HG03575 (cell line): ENCODE results near the gene FRMD1.

Experiments used
- ATAC-seq: cut with Tn5 transposase; IDR thresholded peaks from one replicate; pipeline ENCODE4 v1.9.1; 2021; ENCODE audit not compliant: unreplicated experiment, insufficient number of reproducible peaks, low FRiP score; ENCODE audit errors: extremely low read depth

FRMD1 gene

DNA sequence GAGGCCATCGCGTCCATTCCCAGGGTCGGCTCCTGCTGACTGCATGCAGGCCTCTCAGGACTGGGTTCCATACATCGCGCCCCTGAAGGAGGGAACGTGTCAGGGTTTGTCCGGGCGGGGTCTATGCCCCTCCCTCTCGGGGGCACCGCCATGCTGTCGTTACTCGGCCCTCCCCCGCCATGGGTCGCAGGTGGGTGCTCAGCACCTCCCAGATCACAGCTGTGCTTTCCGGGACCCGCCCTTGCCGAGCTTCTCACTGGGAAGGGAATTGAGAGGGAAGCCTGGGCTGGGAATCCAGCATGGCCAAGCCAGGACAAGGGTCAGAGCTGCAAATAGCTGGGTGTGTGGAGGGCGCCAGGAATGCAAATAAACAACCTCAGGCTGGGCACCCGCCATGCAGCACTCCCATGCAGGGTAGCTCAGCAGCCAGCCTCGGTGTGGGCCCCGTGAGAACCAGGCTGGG lies at the start of gene FRMD1:
Gene FRMD1 (minus strand): TSS at position 270 of the 463 bp plus-strand sequence. CDS start 118 bp downstream, at position 152.
- ATAC-seq: no peak

DNA sequence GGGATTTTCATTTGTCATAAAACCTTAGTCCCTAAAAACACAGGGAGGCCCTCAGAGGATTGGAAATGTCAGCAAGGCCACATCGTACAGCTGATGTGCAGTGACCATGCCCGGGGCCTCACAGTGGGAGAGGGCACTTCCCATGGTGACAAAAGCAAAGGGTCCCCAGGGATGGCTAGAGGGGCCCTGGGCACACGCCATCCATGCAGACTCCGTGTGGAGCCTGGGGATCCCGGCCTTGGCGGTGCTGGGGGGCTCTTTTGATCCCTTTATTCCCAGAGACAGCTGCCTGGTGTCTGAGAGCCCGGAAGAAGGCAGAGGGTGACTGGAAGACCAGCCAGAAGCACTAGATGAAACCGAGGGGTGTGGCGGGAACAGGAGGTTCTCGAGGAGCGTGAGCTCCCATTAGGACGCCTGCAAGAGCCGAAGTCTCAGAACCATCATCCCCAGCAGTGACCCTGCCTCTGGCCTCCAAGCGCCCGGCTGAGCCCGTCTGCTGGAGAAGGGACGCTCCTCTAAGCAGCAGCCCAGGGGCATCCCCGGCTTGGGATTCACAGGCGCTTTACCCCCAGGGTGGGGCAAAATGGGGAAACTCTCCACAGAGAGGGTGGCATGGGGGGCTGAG lies 49.1 kb upstream of the FRMD1 start:
- no peak for ATAC-seq

DNA sequence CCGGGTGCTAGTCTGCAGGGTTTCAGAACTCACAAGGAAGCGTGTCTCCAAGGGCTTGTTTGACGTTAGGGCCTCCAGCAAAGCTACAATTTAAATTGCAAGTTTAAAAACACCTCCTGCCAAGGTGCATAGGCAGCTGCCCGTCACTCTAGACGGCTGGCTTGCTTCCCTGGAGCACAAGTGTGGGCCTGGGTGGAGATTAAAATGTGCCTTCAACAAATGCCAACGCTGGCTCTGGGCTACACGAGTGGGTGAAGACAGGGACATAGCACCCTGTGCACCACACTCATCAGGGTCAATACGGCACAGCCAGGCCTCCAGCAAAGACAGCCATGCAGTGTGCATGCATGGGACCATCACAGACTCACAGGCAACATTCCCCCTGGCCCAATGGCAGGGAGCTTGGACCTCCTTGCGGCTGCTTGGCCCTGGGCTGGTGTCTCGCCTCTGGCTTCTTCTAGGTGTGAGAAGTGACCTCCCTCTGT lies 48.4 kb upstream of the FRMD1 start:
- no peak for ATAC-seq

DNA sequence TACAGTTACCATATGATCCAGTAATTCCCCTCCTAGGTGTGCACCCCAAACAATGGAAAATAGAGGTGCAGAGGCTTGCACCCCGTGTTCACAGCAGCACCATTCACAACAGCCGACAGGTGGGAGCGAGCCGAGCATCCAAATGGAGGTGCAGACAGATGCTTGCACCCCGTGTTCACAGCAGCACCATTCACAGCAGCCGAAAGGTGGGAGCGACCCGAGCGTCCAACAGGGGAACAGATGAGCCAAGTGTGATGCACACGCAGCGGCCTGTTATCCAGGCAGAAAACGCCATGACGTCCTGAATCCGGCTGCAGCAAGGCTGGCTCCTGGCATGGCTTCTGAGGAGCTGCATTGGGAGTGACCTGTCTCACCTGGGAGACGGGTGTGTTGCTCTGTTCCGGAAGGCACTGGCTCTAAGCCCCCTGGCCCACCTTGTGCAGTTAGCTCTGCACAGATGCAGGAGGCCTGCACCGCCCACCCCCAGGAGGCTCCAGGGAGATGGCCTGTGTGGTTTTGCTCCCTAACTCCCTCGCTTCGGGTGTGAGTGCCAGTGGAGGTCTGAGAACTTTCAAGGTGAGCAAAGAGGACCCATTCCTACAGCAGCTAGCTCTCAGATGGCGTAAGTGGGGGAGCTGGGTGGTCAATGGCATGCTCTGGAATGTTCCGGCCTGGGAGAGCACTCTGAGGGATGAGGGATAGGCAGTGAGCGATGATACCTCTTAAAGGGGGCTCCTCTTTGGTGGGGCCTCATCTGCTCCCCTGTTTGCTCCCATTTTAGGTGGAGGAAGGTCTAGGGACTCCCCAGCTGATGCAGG lies 47.8 kb upstream of the FRMD1 start:
- no peak for ATAC-seq

DNA sequence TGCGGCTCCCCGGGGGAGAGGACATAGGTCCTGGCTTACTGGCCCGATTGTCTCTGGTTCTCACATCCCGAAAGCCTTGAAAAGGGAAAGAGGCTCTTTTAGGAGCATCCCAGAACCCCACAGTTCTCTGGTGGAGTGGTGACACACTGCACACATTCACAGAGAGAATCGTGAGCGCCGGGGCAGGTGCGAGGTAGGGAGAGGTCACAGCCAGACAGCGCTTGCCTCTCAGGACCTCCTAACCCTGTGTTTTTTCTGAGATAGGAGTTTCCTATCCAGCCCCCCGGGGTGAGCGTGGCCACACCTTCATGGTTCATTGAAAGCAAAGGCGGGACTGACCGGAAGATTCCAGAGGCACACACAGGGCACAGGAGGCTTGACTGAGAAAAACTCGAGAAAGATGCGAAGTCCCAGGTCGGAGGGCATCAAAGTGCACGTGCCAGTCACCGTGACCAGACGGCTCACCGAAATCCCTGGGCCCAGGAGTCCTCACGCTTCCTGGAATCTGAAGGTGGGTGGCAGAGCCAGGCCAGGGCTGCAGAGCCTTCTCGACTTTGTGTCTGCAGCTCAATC lies 46.5 kb upstream of the FRMD1 start:
- no peak for ATAC-seq

DNA sequence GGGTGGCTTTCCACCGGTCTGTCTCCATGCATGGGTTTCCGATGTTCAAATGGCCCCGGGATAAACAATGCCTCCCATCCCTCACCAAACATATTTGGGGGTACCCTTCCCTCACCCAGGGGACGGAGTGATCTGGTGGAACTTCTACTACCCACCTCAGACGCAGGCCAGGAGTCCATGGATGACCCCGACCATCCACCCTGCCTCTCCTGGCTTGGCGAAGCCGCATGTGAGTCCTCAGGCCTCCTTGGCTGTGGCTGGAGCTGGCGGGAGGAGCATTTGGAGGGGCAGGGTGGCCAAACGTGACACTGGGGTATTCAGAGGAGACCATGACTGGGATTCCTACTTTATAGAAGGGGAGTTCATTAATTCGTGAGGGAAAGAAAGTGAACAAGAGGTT lies 45.9 kb upstream of the FRMD1 start:
- no peak for ATAC-seq

DNA sequence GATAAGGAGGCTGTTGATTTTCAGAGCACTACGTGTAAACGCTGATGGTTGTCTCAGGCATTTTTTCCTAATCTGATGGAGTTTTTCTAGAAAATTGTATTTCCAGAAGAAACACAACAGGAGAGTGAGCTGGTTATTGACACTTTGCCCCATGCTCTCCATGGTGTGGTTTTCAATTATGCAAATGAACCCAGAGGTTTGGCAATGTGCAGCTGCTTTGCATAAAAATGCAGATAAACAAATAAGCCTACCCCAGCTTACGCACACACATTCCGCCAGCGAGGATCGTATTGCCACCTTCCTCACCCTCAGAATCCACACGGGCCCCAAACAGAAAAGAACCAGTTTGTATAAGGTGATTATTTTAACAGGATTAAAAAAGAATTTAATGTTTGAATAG lies 45.1 kb upstream of the FRMD1 start:
- ATAC-seq: no peak

DNA sequence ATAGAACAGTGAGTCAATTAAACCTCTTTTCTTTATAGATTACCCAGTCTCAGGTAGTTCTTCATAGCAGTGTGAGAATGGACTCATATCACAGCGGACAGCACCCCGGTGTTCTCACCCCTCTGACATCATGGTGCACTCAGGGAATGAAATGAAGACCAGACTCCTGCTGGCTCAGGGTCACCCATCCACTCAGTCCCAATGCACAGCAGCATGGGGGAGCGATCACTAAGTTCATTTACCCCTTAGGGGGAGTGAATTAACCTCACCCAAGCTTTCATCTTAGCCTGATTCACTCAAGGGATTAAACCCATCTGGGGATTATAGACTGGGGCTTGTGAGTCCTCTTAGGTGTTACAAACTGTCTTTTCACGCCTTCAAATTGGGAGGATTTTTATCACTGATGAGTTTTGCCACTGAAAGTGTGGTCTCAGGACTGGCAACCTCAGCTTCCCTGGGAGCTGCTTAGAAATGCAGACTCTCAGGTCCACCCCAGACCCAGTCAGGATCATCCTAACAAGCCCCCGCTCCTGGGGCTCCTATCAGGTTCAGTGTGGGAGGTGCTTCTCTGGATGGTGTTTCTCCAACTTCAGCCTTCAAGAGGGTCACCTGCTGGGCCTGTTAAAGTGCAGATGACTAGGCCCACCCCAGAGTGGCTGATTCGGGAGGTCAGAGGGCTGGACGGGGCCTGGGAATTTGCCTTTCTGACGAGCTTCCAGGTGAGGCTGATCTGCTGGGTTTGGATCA lies 44.3 kb upstream of the FRMD1 start:
- no peak for ATAC-seq

DNA sequence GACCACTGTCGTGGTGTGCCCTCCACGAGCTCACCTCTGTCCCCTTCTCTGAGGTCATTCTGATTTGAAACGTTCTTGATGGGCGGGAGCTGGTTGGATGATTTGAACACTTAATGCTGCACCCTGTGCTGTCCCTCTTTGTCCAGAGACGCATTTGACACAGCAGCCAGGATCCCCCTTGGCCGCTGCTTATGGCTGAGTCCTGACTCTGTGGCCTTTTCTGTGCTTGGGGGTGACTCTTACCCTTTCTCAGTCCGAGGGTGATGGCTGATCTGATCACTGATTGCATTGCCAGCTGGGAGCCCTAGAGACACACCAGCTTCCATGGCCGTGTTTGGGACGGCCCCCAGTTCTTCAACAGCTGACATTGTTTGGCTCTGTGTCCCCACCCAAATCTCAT lies 43.5 kb upstream of the FRMD1 start:
- no peak for ATAC-seq

DNA sequence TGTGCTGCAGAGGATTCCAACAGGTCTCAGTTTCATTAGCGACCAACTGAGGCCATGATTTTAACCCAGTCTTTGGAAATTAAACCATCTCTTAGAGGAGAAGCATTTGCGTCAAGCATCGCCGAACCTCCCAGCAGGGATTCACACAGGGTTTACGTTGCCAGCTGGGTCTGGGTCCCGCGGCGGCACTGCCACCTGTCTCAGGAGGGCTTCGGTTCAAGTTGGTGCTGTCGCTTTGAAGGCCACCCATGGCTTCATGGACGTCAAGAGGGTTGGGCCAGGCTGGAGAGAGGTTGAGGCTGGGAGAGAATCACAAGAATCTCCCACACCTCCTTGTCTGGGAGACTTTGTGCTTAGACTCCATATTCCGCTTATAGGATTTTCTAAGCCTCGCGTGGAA lies 43.0 kb upstream of the FRMD1 start:
- no peak for ATAC-seq

DNA sequence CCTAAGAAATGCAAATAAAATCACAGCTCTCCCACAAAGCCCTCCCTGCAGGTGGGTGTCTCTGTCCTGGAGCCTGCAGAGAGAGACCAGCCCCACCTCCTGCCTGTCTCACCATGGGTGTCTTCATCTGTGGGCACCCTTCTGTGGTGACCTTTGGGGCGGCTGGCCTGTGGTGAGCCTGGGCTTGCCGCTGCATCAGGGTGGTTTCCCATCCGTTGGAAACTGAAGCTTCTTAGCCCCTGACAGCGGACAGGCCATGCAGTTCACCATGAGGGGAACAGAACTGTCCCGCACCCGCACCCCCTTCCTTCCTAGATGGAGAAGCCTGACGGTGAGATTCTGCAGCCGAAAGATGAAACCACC lies 42.3 kb upstream of the FRMD1 start:
- ATAC-seq: no peak

DNA sequence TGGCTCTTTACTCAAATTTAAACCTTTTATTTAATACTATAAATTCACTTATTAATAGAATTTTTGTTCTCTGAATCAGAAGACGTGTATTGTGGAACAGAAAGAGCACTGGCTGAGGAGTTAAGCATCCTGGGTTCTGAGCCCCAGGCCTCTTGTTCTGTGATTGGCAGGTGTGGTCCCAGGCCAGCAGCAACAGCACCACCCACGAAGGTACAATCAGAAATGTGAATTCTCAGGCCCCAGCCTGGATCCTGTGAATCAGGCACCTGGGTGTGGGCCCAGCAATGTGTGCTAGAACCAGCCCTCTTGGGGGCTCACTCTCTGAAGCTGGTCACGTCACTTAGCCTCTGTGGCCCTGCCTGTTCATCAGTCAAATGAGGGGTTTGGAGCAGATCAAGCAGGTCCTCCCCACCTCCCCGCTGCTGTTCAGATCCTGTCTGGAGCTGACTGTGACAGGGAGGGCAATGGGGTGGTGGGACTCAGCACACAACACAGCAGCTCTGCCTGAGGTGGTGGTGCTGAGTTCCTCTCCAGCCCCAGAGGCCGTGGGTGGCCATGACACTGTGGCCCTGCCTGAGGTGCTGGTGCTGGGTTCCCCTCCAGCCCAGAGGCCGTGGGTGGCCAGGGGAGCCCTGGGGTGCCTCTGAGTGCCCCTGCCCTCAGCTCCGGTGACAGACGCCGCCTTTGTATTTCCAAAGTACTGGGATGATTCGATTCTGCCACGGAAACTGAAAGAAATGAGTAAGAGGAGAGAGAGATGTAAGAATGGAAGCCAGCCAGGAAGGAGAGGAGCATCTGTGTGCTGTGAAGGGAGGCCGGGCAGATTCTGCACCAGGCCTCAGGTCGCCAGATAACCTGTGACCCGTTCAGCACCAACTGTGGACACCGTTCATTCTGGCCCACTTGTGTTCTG lies 41.6 kb upstream of the FRMD1 start:
- ATAC-seq: no peak

DNA sequence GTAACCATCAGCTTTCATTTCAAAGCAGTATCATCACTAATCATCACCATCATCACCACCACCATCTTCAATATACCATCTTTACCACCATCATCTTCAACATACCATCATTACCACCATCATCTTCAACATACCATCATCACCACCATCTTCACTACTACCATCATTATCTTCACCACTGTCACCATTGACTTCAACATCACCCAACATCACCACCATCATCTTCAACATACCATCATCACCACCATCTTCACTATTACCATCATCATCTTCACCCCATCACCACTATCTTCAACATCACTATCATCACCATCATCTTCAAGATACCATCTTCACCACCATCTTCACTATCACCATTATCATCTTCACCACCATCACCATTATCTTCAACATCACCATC lies 40.5 kb upstream of the FRMD1 start:
- no peak for ATAC-seq

DNA sequence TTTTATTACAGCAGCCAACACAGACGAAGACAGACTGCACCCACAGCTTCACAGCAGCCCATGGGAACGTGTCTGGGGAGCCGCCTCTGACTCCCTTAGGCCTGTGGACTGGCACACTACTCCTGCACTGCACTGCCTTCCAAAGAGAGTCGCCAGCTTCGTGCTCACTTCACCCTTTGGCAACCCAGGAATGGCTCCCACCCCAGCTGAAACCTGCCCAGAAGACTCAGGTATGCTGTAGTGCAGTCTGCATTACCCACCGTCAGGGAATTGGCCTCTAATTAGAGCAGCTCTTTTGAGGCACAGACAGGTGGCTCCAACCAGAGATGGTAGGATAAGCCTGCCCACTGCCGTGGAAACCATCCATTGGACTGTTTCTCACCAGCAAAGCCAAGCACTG lies 39.9 kb upstream of the FRMD1 start:
- no peak for ATAC-seq

DNA sequence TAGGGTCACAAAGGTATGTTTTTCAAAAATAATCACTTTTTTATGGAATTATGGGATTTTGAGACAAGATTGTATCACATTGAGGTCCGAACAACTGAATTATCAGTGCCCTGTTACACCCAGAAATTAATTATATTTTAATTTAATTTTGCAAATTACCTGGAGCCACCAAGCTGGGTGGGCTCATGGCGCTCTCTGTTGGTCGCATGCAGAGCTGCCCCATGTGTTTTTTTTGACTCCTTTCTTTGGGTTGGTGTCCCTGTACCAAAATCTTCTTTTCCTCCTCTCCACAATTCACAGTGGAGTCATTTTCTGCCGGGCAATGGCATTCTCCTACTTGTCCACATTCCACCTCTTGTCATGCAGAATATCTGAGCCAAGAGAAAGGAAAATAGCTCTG lies 38.9 kb upstream of the FRMD1 start:
- ATAC-seq: no peak

DNA sequence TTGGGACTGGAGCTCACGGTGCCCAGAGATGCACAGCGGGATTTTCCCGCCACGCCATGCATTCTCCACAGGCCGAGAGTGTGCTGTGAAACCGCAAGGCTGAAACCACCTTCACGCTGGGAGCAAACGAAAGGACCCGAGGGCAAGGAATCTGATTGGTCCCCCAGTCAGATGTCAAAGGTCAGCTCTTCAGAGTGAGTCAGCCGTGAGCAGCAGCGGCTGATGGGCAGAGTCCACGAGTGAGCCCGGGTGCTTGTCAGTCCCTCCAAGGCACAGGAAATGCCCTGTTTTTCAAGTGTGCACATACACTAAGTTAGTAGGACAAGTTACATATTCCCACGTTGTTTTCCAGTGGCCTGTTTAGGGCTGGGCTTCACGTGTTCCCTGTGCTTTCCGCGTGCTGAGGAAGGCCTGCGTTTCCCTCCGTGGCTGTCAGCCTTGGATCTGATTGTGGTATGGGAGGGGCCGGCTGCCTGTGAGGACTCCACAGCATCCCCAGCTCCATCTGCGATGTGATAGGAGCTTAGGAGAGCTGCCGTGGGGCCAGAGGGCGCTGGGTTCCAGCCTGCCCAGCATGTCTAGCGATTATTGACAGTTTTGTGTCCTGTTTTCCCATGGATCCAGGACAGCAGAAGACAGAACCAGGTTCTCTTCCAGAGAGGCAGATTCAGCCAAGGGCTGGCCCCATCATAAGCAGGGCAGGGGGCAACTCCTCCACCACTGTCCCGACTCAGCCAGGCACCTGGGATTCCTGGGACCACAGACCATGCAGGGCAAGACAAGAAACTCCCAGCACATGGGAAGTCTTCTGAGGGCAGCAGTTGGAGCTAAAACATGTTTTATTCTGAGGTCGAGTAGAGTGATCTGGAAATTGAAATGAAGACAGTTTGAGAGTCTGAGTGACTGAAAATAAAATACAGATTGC lies 38.2 kb upstream of the FRMD1 start:
- ATAC-seq: no peak

DNA sequence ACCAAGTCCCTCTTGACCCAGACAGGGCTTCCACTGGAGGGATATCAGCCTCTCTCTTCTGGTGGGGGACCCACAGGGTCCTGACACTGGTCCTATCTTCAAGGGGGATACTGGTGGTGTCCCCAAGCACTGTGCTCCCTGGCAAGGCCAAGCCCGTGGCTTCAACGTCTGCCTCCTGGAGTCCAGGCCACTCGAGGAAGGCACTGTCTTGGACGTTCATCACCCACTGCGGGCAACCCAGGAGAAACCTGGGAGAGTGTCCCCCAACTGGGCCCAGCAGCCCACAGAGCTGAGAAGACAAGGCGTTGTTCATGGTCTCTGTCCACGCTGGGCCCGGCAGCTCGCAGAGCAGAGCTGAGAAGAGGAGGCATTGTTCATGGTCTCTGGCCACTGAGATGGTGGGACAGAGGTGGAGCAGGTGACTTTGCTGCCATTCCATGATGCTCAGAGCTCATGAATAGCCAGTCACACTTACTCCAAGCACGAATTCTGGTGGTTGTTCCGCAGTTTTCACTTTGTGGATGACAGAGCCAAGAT lies 37.5 kb upstream of the FRMD1 start:
- no peak for ATAC-seq
